ENCODE results near the gene GPR151.

Gene GPR151

DNA sequence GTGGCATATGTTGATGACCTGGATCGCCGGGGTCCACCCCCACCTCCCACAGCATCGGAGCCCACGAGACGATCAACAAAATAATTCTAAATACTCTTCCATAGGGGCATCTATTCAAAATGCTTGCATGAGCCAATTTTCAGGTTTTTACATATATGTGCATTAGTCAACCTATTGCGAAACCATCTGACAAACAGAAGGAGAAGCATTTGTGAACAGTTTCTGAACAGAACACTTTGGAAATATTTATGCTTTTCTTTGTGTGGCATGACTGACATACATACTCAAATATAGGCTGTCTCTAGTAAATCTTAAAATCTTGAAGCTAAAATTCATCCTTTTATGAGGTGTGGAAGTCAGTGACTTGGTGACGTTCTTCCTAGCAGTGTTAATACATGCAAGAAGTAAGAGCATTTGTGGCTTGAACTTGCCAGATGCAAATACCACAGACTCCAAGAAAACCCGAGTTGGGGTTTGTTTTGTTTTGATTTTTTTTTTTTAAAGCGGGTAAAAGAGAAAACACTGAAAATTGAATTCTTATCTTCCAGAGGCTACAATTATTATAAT, 5.3 kb downstream of the GPR151 start:
- H2AFZ ChIP-seq (ENCODE audit: low read depth, low read length, severe bottlenecking): no peak overlapping the region
- H3K9ac ChIP-seq (ENCODE audit: low read length): no peak overlapping the region
- no peak for TF ChIP-seq CTCF (IDR thresholded peaks at IDR 0.05; ENCODE audit: insufficient read depth, low read length, poor library complexity, severe bottlenecking)
- no peak for TF ChIP-seq EZH2phosphoT487 (conservative IDR thresholded peaks at IDR 0.05; ENCODE audit: low read length)
- no peaks in the 10 kb centered on the region; the same call in 1 of the 2 replicates for H4K20me1 ChIP-seq (ENCODE audit: low read depth, low read length)
- H3F3A ChIP-seq (ENCODE audit: insufficient read depth): peaks cover 33% of the 10 kb centered on the region
- no peaks in the 10 kb centered on the region for H3K9me2 ChIP-seq (replicated peaks; ENCODE audit: insufficient read depth, low read length)
- no peaks in the 10 kb centered on the region for H3K9me3 ChIP-seq (ENCODE audit: insufficient read depth, low read length)
- no peak overlapping the region for H3K4me3 ChIP-seq (ENCODE audit: insufficient read depth, low read length, poor library complexity, severe bottlenecking)
- H3K27me3 ChIP-seq (ENCODE audit: low read length): no peaks in the 10 kb centered on the region
- no peak overlapping the region for H3K27ac ChIP-seq (ENCODE audit: low read depth, low read length)
- no peak overlapping the region for H3K4me2 ChIP-seq (ENCODE audit: low read depth, low read length, poor library complexity, severe bottlenecking)
- H3K79me2 ChIP-seq (ENCODE audit: insufficient read depth, low read length): no peaks in the 10 kb centered on the region
- H3K36me3 ChIP-seq (ENCODE audit: low read length): peaks cover 68% of the 10 kb centered on the region

GRCh38 chr5:146507428-146507827, 8.6 kb downstream of the GPR151 start:
- H3K9me2 ChIP-seq (replicated peaks; ENCODE audit: insufficient read depth, low read length): no peaks in the 10 kb centered on the region
- H3K79me2 ChIP-seq (ENCODE audit: insufficient read depth, low read length): no peaks in the 10 kb centered on the region
- no peak overlapping the region for H3K27ac ChIP-seq (ENCODE audit: low read depth, low read length)
- no peak overlapping the region for H3K4me3 ChIP-seq (ENCODE audit: insufficient read depth, low read length, poor library complexity, severe bottlenecking)
- H4K20me1 ChIP-seq (ENCODE audit: low read depth, low read length): no peaks in the 10 kb centered on the region; the same call in 1 of the 2 replicates
- no peaks in the 10 kb centered on the region for H3K9me3 ChIP-seq (ENCODE audit: insufficient read depth, low read length)
- peaks cover 11% of the 10 kb centered on the region for H3F3A ChIP-seq (ENCODE audit: insufficient read depth)
- H2AFZ ChIP-seq (ENCODE audit: low read depth, low read length, severe bottlenecking): no peak overlapping the region
- H3K9ac ChIP-seq (ENCODE audit: low read length): no peak overlapping the region
- no peak overlapping the region for H3K4me2 ChIP-seq (ENCODE audit: low read depth, low read length, poor library complexity, severe bottlenecking)
- peaks cover 71% of the 10 kb centered on the region for H3K36me3 ChIP-seq (ENCODE audit: low read length)
- TF ChIP-seq CTCF (IDR thresholded peaks at IDR 0.05; ENCODE audit: insufficient read depth, low read length, poor library complexity, severe bottlenecking) (no peak), EZH2phosphoT487 (conservative IDR thresholded peaks at IDR 0.05; ENCODE audit: low read length) (no peak)
- H3K27me3 ChIP-seq (ENCODE audit: low read length): no peaks in the 10 kb centered on the region

DNA sequence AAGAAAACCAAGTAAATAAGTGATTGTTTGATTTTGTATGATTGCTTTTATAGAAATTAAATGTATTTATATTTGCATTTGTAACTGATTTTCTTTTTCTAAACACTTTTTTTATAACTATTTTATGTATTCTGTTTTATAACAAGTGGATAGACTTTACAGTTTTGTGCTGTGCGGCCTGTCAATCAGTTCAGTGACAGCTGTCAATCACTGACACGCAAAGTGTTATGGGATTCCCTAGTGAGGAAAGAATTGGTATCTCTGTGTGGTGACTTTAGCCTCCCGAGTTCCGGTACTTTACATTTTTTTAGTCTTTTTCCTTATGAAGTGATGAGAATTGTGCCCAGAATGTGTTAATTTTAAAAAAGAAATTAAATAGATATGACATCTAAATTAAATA, 16.3 kb downstream of the GPR151 start:
- H3K9ac ChIP-seq (ENCODE audit: low read length): no peak overlapping the region
- TF ChIP-seq CTCF (IDR thresholded peaks at IDR 0.05; ENCODE audit: insufficient read depth, low read length, poor library complexity, severe bottlenecking): no peak
- H2AFZ ChIP-seq (ENCODE audit: low read depth, low read length, severe bottlenecking): no peak overlapping the region
- no peaks in the 10 kb centered on the region for H3K9me3 ChIP-seq (ENCODE audit: insufficient read depth, low read length)
- peaks cover 9% of the 10 kb centered on the region; the same call in 1 of the 2 replicates for H4K20me1 ChIP-seq (ENCODE audit: low read depth, low read length)
- H3K4me3 ChIP-seq (ENCODE audit: insufficient read depth, low read length, poor library complexity, severe bottlenecking): no peak overlapping the region
- H3K27ac ChIP-seq (ENCODE audit: low read depth, low read length): no peak overlapping the region
- H3K9me2 ChIP-seq (replicated peaks; ENCODE audit: insufficient read depth, low read length): no peaks in the 10 kb centered on the region
- no peaks in the 10 kb centered on the region for H3F3A ChIP-seq (ENCODE audit: insufficient read depth)
- peaks cover 62% of the 10 kb centered on the region for H3K36me3 ChIP-seq (ENCODE audit: low read length)
- H3K79me2 ChIP-seq (ENCODE audit: insufficient read depth, low read length): 0 out of 2 replicates have a peak, but pooled peaks cover 4% of the 10 kb centered on the region
- no peak overlapping the region for H3K4me2 ChIP-seq (ENCODE audit: low read depth, low read length, poor library complexity, severe bottlenecking)
- no peaks in the 10 kb centered on the region for H3K27me3 ChIP-seq (ENCODE audit: low read length)

All from SU-DHL-6 (cell line).